ENCODE results near the gene ATOH7.
"Not testable (repeated sequence)": the region's sequence is repeated elsewhere in the genome, so short reads cannot be mapped to it uniquely, and the experiment has no call there.

The ATOH7 gene

GRCh38 chr10:68211669-68212068, 20.2 kb downstream of the ATOH7 start:
- Histone ChIP-seq H3K27ac (ENCODE audit: low read depth, low read length) (no peak overlapping the region), H3K4me3 (ENCODE audit: low read depth, low read length) (no peak overlapping the region), H3K36me3 (ENCODE audit: control insufficient read depth, insufficient read depth, low read length) (no peaks in the 10 kb centered on the region), H3K9me3 (ENCODE audit: control insufficient read depth, insufficient read depth, low read depth, low read length) (no peaks in the 10 kb centered on the region), H3K9ac (ENCODE audit: low read length) (no peak overlapping the region), H3K4me1 (ENCODE audit: control insufficient read depth, insufficient read depth, low read length) (no peaks in the 10 kb centered on the region), H3K27me3 (ENCODE audit: control insufficient read depth, insufficient read depth, low read length) (no peaks in the 10 kb centered on the region)

GRCh38 chr10:68208424-68209042, 23.4 kb downstream of the ATOH7 start:
- Histone ChIP-seq H3K4me3 (ENCODE audit: low read depth, low read length) (no peak overlapping the region), H3K4me1 (ENCODE audit: control insufficient read depth, insufficient read depth, low read length) (no peaks in the 10 kb centered on the region), H3K9me3 (ENCODE audit: control insufficient read depth, insufficient read depth, low read depth, low read length) (no peaks in the 10 kb centered on the region), H3K9ac (ENCODE audit: low read length) (no peak overlapping the region), H3K27ac (ENCODE audit: low read depth, low read length) (no peak overlapping the region), H3K36me3 (ENCODE audit: control insufficient read depth, insufficient read depth, low read length) (no peaks in the 10 kb centered on the region), H3K27me3 (ENCODE audit: control insufficient read depth, insufficient read depth, low read length) (no peaks in the 10 kb centered on the region)

GRCh38 chr10:68202960-68203353, 29.0 kb downstream of the ATOH7 start:
- Histone ChIP-seq H3K9me3 (ENCODE audit: control insufficient read depth, insufficient read depth, low read depth, low read length) (no peaks in the 10 kb centered on the region), H3K27ac (ENCODE audit: low read depth, low read length) (no peak overlapping the region), H3K36me3 (ENCODE audit: control insufficient read depth, insufficient read depth, low read length) (no peaks in the 10 kb centered on the region), H3K9ac (ENCODE audit: low read length) (no peak overlapping the region), H3K4me1 (ENCODE audit: control insufficient read depth, insufficient read depth, low read length) (no peaks in the 10 kb centered on the region), H3K4me3 (ENCODE audit: low read depth, low read length) (no peak overlapping the region), H3K27me3 (ENCODE audit: control insufficient read depth, insufficient read depth, low read length) (no peaks in the 10 kb centered on the region)

- Histone ChIP-seq H3K27ac (ENCODE audit: low read depth, low read length) (no peak overlapping the region), H3K9me3 (ENCODE audit: control insufficient read depth, insufficient read depth, low read depth, low read length) (no peaks in the 10 kb centered on the region), H3K36me3 (ENCODE audit: control insufficient read depth, insufficient read depth, low read length) (no peaks in the 10 kb centered on the region), H3K4me1 (ENCODE audit: control insufficient read depth, insufficient read depth, low read length) (no peaks in the 10 kb centered on the region), H3K4me3 (ENCODE audit: low read depth, low read length) (no peak overlapping the region), H3K27me3 (ENCODE audit: control insufficient read depth, insufficient read depth, low read length) (no peaks in the 10 kb centered on the region), H3K9ac (ENCODE audit: low read length) (no peak overlapping the region)
Measured at GRCh38 chr10:68196701-68197100, 35.2 kb downstream of the ATOH7 start.

DNA sequence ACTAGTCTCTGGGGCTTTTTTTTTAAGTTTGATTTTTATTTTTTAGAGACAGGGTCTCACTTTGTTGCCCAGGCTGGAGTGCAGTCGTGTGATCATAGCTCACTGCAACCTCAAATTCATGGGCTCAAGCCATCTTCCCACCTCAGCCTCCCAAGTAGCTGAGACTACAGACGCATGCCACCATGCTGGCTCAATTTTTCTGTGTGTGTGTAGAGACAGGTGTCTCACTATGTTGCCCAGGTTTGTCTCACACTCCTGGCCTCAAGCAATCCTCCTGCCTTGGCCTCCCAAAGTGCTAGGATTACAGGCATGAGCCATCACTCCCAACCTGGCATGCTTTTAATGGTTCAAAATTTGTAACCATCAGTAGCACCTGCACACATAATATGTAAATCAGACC, 36.1 kb downstream of the ATOH7 start:
- not testable (repeated sequence) for H3K9me3 ChIP-seq (ENCODE audit: control insufficient read depth, insufficient read depth, low read depth, low read length); H3K4me3 ChIP-seq (ENCODE audit: low read depth, low read length); H3K27ac ChIP-seq (ENCODE audit: low read depth, low read length); H3K9ac ChIP-seq (ENCODE audit: low read length); H3K36me3 ChIP-seq (ENCODE audit: control insufficient read depth, insufficient read depth, low read length); H3K4me1 ChIP-seq (ENCODE audit: control insufficient read depth, insufficient read depth, low read length); H3K27me3 ChIP-seq (ENCODE audit: control insufficient read depth, insufficient read depth, low read length)

DNA sequence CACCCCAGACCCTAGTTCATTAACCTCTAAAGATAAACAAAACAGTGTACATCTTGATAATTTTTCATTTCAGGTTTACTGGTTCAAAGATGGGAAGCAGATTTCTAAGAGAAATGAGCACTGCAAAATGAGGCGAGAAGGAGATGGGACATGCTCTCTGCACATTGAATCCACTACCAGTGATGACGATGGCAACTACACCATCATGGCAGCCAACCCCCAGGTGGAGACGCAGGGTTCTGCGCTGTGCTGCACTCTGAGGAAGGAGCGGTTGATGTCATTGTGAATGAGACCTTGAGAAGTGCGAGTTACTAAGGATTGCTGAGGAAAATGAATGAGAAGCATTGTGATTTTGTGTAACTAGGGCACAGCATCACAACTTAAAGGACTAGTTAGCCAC, 37.6 kb downstream of the ATOH7 start:
- H3K27me3 ChIP-seq (ENCODE audit: control insufficient read depth, insufficient read depth, low read length), result no peaks in the 10 kb centered on the region

DNA sequence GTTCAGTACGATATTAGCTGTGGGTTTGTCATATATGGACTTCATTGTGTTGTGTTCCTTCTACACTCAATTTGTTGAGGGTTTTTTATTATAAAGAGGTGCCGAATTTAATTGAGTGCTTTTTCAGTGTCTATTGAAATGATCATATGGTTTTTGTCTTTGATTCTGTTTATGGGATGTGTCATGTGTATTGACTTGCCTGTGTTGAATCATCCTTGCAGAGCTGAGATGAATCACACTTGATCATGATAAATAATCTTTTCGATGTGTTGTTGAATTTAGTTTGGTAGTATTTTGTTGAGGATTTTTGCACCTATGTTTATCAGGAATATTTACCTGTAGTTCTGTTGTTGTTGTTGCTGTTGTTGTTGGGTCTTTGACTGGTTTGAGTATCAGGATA, 39.8 kb downstream of the ATOH7 start:
- Histone ChIP-seq H3K4me1 (ENCODE audit: control insufficient read depth, insufficient read depth, low read length) (no peaks in the 10 kb centered on the region), H3K27ac (ENCODE audit: low read depth, low read length) (no peak overlapping the region)

More for the DNA sequence above, 37.6 kb downstream of the ATOH7 start:
- Histone ChIP-seq H3K9ac (ENCODE audit: low read length) (no peak overlapping the region), H3K9me3 (ENCODE audit: control insufficient read depth, insufficient read depth, low read depth, low read length) (no peaks in the 10 kb centered on the region), H3K36me3 (ENCODE audit: control insufficient read depth, insufficient read depth, low read length) (no peaks in the 10 kb centered on the region), H3K27ac (ENCODE audit: low read depth, low read length) (no peak overlapping the region), H3K4me1 (ENCODE audit: control insufficient read depth, insufficient read depth, low read length) (no peaks in the 10 kb centered on the region), H3K4me3 (ENCODE audit: low read depth, low read length) (no peak overlapping the region)

DNA sequence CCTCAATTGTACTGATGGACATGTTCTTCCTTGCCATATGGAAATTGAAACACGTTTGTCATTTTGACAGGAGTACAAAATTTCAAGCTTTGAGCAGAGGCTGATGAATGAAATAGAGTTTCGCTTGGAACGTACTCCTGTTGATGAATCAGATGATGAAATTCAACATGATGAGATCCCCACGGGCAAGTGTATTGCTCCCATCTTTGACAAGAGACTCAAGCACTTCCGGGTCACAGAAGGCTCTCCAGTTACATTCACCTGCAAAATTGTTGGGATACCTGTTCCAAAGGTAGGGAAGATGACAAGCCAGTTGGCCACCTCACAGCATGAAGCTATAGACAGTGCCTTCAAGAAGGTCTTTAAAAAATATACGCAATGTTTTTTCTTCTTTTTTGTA, 43.1 kb downstream of the ATOH7 start:
- Histone ChIP-seq H3K4me3 (ENCODE audit: low read depth, low read length) (no peak overlapping the region), H3K9ac (ENCODE audit: low read length) (no peak overlapping the region), H3K4me1 (ENCODE audit: control insufficient read depth, insufficient read depth, low read length) (no peaks in the 10 kb centered on the region), H3K9me3 (ENCODE audit: control insufficient read depth, insufficient read depth, low read depth, low read length) (no peaks in the 10 kb centered on the region), H3K36me3 (ENCODE audit: control insufficient read depth, insufficient read depth, low read length) (no peaks in the 10 kb centered on the region), H3K27me3 (ENCODE audit: control insufficient read depth, insufficient read depth, low read length) (no peaks in the 10 kb centered on the region), H3K27ac (ENCODE audit: low read depth, low read length) (no peak overlapping the region)

More for the DNA sequence above, 39.8 kb downstream of the ATOH7 start:
- H3K9me3 ChIP-seq (ENCODE audit: control insufficient read depth, insufficient read depth, low read depth, low read length), result no peaks in the 10 kb centered on the region
- no peaks in the 10 kb centered on the region for H3K27me3 ChIP-seq (ENCODE audit: control insufficient read depth, insufficient read depth, low read length)
- no peak overlapping the region for H3K4me3 ChIP-seq (ENCODE audit: low read depth, low read length)
- H3K9ac ChIP-seq (ENCODE audit: low read length), result no peak overlapping the region
- H3K36me3 ChIP-seq (ENCODE audit: control insufficient read depth, insufficient read depth, low read length), result no peaks in the 10 kb centered on the region

- H3K4me3 ChIP-seq (ENCODE audit: low read depth, low read length), result no peak overlapping the region
- no peaks in the 10 kb centered on the region for H3K4me1 ChIP-seq (ENCODE audit: control insufficient read depth, insufficient read depth, low read length)
- H3K9ac ChIP-seq (ENCODE audit: low read length), result no peak overlapping the region
- no peaks in the 10 kb centered on the region for H3K9me3 ChIP-seq (ENCODE audit: control insufficient read depth, insufficient read depth, low read depth, low read length)
- no peak overlapping the region for H3K27ac ChIP-seq (ENCODE audit: low read depth, low read length)
- no peaks in the 10 kb centered on the region for H3K36me3 ChIP-seq (ENCODE audit: control insufficient read depth, insufficient read depth, low read length)
- no peaks in the 10 kb centered on the region for H3K27me3 ChIP-seq (ENCODE audit: control insufficient read depth, insufficient read depth, low read length)
Measured at GRCh38 chr10:68185085-68185484, 46.8 kb downstream of the ATOH7 start.

DNA sequence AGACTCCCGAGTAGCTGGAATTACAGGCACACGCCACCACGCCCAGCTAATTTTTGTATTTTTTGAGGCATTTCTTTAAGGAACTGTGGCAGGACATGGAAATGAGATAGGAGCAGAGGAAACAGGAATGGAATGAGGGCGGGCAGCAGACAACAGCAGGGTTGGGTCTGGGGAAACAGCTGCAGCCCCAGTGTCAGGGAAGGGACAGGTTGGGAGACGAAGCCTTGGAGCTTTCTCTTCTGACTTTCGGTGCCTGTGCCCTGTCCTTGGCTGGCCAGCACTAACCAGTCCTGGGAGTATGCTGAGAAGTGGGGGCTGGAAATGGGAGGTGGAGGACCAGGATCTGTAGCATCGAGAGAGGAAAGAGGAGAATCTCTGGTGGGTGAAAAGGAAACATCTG, 47.4 kb downstream of the ATOH7 start:
- Histone ChIP-seq H3K36me3 (ENCODE audit: control insufficient read depth, insufficient read depth, low read length) (no peaks in the 10 kb centered on the region), H3K27ac (ENCODE audit: low read depth, low read length) (no peak overlapping the region), H3K9me3 (ENCODE audit: control insufficient read depth, insufficient read depth, low read depth, low read length) (no peaks in the 10 kb centered on the region), H3K9ac (ENCODE audit: low read length) (no peak overlapping the region), H3K4me1 (ENCODE audit: control insufficient read depth, insufficient read depth, low read length) (no peaks in the 10 kb centered on the region), H3K27me3 (ENCODE audit: control insufficient read depth, insufficient read depth, low read length) (no peaks in the 10 kb centered on the region), H3K4me3 (ENCODE audit: low read depth, low read length) (no peak overlapping the region)
